C4-2B (cell line): ENCODE data around the gene DVL1.

Experiments
- H3K27ac ChIP-seq: fragments of 450-650 bp; 2 replicates; pipeline ENCODE4 v1.5.1; 2017
- CTCF ChIP-seq: fragments of 450-650 bp; conservative IDR thresholded peaks from 2 replicates; pipeline ENCODE4 v1.5.1; 2017; ENCODE audit warnings: mild to moderate bottlenecking
- ZFX ChIP-seq: fragments of 450-650 bp; IDR thresholded peaks from 2 replicates; pipeline ENCODE4 v1.6.1; 2017

Gene DVL1

GRCh38 chr1:1349256-1350012 is at the start of gene DVL1:
TSS of gene DVL1 (minus strand) at chr1:1349418. CDS start at chr1:1349065, 353 bp downstream.
- TF ChIP-seq CTCF = peak; percentile 77
- TF ChIP-seq ZFX = peak; percentile 27; the same call in 1 of the 2 replicates
- H3K27ac ChIP-seq = peak within 1 kb of the TSS; percentile 99

GRCh38 chr1:1398677-1399186 is 49.5 kb upstream of the DVL1 start:
- TF ChIP-seq CTCF (no peak), ZFX (no peak; the same call in 1 of the 2 replicates)
- peak overlapping the region; percentile 91 for H3K27ac ChIP-seq

GRCh38 chr1:1397839-1398523 is 48.8 kb upstream of the DVL1 start:
- no peak for TF ChIP-seq ZFX
- TF ChIP-seq CTCF = no peak
- H3K27ac ChIP-seq = peak overlapping the region; percentile 91

GRCh38 chr1:1395166-1395565 is 45.9 kb upstream of the DVL1 start:
- TF ChIP-seq CTCF (no peak), ZFX (no peak)
- no peak overlapping the region for H3K27ac ChIP-seq

- no peak overlapping the region for H3K27ac ChIP-seq
- no peak for TF ChIP-seq ZFX
- no peak for TF ChIP-seq CTCF
These were observed 44.9 kb upstream of the DVL1 start for GRCh38 chr1:1394116-1394515.

GRCh38 chr1:1393428-1393827 is 44.2 kb upstream of the DVL1 start:
- no peak for TF ChIP-seq CTCF
- no peak for TF ChIP-seq ZFX
- no peak overlapping the region for H3K27ac ChIP-seq

GRCh38 chr1:1393014-1393413 is 43.8 kb upstream of the DVL1 start:
- no peak for TF ChIP-seq CTCF
- TF ChIP-seq ZFX = no peak

More at GRCh38 chr1:1393014-1393413, 43.8 kb upstream of the DVL1 start:
- H3K27ac ChIP-seq = no peak overlapping the region
